Midbrain (tissue), 1 donor: ENCODE measurements around the gene GPR141.
"Not testable (repeated sequence)": the region's sequence is repeated elsewhere in the genome, so short reads cannot be mapped to it uniquely, and the experiment has no call there.

Source experiments
- DNase-seq: peaks from one replicate; lab custom pipeline; 2025; lab: John Stamatoyannopoulos, UW

The GPR141 gene

GRCh38 chr7:37686556-37687345, 3.2 kb downstream of the GPR141 start:
- DNase-seq = no peak

DNA sequence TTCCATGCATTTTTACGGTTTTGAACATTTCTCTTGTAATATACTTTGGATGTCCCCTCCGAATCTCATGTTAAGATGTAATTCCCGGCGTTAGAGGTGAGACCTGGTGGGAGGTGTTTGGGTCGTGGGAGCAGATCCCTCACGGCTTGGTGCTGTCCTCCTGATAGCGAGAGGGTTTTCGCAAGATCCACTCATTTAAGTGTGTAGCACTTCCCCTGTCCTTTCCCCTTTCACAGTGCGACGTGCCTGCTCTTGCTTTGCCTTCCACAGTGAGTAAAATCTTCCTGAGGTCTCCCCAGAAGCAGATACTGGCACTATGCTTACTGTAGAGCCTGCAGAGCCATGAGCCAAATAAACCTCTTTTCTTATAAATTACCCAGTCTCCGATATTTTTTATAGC, 6.6 kb downstream of the GPR141 start:
- no peak for DNase-seq

- no peak for DNase-seq
Observed at GRCh38 chr7:37694208-37695094, 10.9 kb downstream of the GPR141 start.

GRCh38 chr7:37698276-37698675, 14.7 kb downstream of the GPR141 start:
- DNase-seq = no peak

- DNase-seq = no peak
Observed at GRCh38 chr7:37698782-37699181, 15.2 kb downstream of the GPR141 start.

DNA sequence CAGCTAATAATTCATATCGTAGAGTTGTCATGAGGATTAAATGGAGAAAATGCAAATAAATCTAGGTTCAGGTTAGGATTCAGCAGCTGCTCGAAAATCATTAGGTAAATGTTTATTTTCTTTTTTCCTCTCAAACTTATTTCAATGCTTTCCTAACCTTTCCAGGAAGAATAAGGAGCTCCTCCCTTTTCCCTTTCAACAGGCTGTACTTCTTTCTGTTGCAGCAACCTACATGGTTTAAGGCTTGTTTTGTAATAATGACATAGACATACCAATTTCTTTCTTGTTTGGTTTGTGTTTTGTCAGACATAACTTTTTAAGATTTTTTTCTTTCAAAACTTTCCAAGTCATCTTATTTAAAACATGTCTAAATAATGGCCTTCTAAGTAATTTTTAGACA, 18.2 kb downstream of the GPR141 start:
- no peak for DNase-seq

DNA sequence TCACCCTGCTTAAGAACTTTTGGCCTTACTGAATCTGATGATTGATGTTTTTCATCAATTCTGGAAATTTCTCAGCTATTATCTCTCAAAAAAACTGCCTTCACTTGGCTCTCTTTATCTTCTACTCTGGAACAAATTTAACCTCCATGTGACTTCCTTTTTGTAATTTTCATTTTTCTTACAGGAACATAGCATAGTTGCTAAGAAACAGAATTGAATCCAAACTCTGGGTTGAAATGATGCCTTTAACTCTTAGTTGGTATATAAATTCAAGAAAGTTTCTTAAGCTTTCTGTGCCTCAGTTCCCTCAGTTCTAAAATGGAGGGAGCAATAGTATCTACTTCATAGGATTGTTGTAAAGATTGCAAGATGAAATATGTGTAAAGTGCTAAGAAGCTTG, 19.8 kb downstream of the GPR141 start:
- no peak for DNase-seq

GRCh38 chr7:37704328-37704833, 20.8 kb downstream of the GPR141 start:
- DNase-seq = not testable (repeated sequence)

DNA sequence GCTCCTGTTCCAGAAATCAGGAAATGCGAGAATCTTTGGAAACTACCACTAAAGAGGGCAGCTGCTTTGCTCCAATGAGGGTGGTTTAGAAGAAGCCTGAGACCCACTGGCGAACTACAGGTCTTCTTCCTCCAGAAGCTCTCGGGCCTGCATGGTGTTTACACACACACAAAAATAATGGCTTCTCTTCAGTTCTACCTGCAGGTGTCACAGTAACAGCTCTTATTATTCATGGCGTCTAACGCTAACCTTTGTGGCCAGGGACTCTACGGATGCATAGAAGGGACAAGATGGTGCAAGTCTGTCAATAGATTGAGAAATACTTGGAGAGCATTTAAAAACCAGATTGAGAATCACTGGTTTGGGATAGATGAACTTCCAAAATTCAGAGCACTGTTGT, 22.4 kb downstream of the GPR141 start:
- no peak for DNase-seq

GRCh38 chr7:37706804-37707203, 23.2 kb downstream of the GPR141 start:
- DNase-seq = no peak

- no peak for DNase-seq
Observed at GRCh38 chr7:37707754-37708485, 24.4 kb downstream of the GPR141 start.

DNA sequence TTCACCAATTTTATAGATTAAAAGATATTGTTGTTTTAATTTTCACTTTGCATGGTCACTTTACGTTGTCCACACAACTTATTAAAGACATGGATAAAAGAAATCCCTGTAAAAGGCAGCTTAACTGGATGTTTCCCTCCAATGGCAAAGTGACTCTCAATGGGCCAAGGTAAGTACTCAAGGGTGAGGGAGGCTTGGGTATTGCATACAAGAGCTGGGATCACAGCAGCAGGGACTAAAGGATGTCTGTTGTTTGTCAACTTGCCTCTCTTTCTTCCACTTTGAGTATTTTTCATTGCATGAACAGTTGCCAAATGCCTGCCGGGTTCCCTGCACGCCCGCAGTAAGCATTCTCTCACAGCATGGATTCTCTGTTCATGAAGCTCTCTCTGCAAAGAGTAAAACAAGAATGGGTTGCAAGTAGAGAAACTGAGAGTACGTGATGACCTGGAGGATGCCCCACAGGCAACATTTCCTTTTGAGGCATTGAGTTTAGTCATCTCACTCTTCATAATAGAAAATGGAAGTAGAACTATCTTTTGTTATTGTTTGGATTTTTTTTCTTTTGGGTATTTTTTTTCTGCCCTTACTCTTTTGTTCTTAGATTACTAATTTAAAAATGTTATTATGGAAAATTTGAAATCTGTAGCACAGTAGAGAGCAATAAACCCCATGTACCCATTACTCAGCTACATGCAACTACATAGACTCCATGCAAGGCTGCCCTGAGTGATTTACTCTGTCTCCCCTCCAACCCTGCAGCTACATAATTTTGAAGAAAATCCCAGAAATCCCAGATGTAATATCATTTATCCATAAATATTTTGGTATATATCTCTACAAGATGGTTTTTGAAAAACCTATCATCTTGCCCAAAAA, 26.3 kb downstream of the GPR141 start:
- no peak for DNase-seq

DNA sequence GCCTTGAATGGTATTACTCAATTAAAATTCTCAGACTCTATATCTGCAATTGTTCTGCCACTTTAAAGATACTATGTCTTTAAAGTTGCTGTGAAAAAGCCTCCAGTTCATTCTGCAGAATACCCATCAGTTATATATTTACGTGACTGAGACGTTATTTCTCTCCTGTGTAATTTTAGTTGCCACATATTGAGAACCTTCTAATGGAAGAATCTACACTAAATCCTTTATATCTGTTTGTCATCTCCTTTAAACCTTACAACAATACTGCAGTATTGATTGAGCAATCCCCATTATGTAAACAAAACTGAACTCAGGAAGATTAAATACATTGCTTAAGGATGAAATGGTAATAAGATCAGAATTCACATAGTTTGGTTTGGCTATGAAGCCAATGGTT, 30.0 kb downstream of the GPR141 start:
- DNase-seq = no peak

- no peak for DNase-seq
Observed at GRCh38 chr7:37714606-37715005, 31.0 kb downstream of the GPR141 start.

- DNase-seq = no peak
Observed at GRCh38 chr7:37718585-37718984, 35.0 kb downstream of the GPR141 start.

GRCh38 chr7:37719077-37719476, 35.5 kb downstream of the GPR141 start:
- DNase-seq = no peak

DNA sequence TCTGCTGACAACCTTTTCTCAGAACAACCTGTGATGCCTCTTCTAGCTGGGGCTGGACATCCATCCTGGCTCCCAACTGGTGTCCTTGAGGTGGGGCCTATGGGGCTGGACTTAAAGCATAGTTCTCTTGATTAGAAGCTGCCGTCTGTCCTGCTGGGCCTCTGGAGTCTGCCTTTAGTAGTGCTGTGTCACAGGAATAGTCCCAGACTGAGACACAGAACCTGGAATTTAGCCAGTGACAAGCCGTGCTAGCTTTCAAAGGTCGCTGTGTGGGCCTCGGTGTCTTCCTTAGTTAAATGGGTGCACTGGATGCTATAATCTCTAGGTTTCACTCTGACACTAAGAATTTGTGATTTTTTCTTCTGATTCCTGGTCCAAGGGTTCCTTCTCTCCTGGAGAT, 41.2 kb downstream of the GPR141 start:
- DNase-seq = no peak

- DNase-seq = no peak
Observed at GRCh38 chr7:37726016-37726415, 42.5 kb downstream of the GPR141 start.

DNA sequence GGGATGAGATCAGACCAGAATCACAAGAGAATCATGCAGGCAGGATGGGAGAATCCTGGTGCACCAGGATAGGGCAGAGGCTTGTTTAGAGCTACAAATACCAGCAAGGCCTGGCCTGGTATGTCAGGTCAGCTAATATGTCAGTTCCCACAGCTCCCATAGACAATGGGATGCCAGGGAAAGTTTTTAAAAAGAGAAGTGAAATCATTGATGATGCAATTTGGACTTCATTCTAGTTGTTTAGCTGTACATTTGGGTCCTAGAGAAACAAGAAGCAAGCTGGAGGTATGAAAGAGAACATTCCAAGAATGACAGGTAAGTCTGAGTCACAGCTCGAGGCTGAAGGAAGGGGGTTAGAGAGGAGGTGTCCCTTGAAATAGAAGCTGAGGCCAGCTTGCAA, 45.2 kb downstream of the GPR141 start:
- DNase-seq = no peak

- no peak for DNase-seq
Observed at GRCh38 chr7:37729181-37729580, 45.6 kb downstream of the GPR141 start.

GRCh38 chr7:37730501-37730900, 46.9 kb downstream of the GPR141 start:
- DNase-seq = no peak
